Prostate gland (tissue), 2 donors: ENCODE data around the gene NME8. TPM values are rescaled to one million over a fixed set of nuclear protein-coding genes. Genes with fewer than 3 reads are reported as not detected.

ENCODE experiments used
- DNase-seq: peaks from one replicate; pipeline ENCODE4 v3.0.0-alpha.2; 2019; ENCODE audit warnings: low spot score
- H3K27ac ChIP-seq, 2 donors: fragments of 200-600 bp; sonication (generic); 2 replicates each; pipeline ENCODE4 v1.5.1; 2017 to 2019
- H3K27me3 ChIP-seq: fragments of 200-600 bp; sonication (generic); replicated peaks from 2 replicates; pipeline ENCODE4 v1.5.1; 2019; ENCODE audit not compliant: insufficient read depth
- H3K36me3 ChIP-seq, 2 donors: fragments of 200-600 bp; sonication (generic); 1 replicate in 1 of 2; 2 replicates in 1 of 2; pipeline versions ENCODE4 v1.5.1 to v1.8.1; 2017 to 2019
- H3K4me1 ChIP-seq: fragments of 200-600 bp; sonication (generic); replicated peaks from 2 replicates; pipeline ENCODE4 v1.5.1; 2019
- H3K4me3 ChIP-seq, 2 donors: fragments of 200-600 bp; sonication (generic); 2 replicates each; pipeline ENCODE4 v1.5.1; 2017 to 2019
- H3K9me3 ChIP-seq: fragments of 200-600 bp; sonication (generic); 2 replicates; pipeline ENCODE4 v1.5.1; 2017
- POLR2A ChIP-seq: fragments of 450-650 bp; IDR thresholded peaks from one replicate; pipeline ENCODE4 v1.6.1; 2016; ENCODE audit warnings: antibody characterized with exemption, mild to moderate bottlenecking
- POLR2AphosphoS5 ChIP-seq: sonication (generic); formaldehyde crosslinking; IDR thresholded peaks from one replicate; pipeline ENCODE4 v1.6.1; 2017; ENCODE audit warnings: antibody characterized with exemption
- whole genome bisulfite sequencing: methylation state at CpG from one replicate; pipeline ENCODE4 v1.1.5; 2018; 5-methylcytosine and 5-hydroxymethylcytosine counted together
- intact Hi-C: fragments of 100-400 bp; cut with DNase I; formaldehyde crosslinking; loops from one replicate; pipeline ENCODE4 v1.14.2; 2022
- total RNA-seq, 2 donors: library from RNA; depleted of rRNA; stranded (reverse); fragments of >200 nt; gene quantifications; one replicate each; pipeline ENCODE4 v1.1.0, GENCODE V29; 2016
- TF ChIP-seq, protein P1 (sequence below), 4 experiments: fragments of 200-600 bp in 2 of 4; fragments of 450-650 bp in 2 of 4; sonication (generic) in 2 of 4; IDR thresholded peaks; 1 replicate in 3 of 4; 2 replicates in 1 of 4; pipeline ENCODE4 v1.5.1; 2016 to 2019; ENCODE audit warnings: antibody characterized with exemption in 4 of 4, mild to moderate bottlenecking in 2 of 4, moderate library complexity in 2 of 4

NME8 gene
- total RNA-seq, 2 donors from 2014 or later, result 0.91 TPM; not detected in 1

DNA sequence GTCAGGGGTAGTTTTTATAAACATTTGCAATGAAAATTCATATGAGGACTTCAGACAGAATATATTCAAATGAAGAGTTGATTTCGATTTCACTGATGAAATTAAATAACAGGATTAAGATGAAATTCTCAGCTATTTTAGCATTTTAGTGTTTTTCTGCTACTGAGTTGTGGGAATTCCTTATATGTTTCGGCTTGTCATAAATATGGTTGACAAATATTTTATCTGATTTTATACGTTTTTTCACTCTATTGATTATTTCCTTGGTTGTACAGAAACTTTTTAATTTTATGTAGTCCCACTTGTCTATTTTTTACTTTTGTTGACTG is 14.6 kb upstream of the NME8 start:
- Histone ChIP-seq H3K36me3 (no peaks in the 10 kb centered on the region), H3K27me3 (no peaks in the 10 kb centered on the region), H3K27ac (no peak overlapping the region), H3K4me1 (no peaks in the 10 kb centered on the region), H3K9me3 (no peaks in the 10 kb centered on the region), H3K4me3 (no peak overlapping the region)
- intact Hi-C loops, result loop anchor here (2.0 kb wide), 1 partner anchor 625 kb away; no protein-coding TSS in a partner anchor
- TF ChIP-seq POLR2AphosphoS5, result no peak
- no peak for TF ChIP-seq POLR2A
- TF ChIP-seq, protein P1, sequence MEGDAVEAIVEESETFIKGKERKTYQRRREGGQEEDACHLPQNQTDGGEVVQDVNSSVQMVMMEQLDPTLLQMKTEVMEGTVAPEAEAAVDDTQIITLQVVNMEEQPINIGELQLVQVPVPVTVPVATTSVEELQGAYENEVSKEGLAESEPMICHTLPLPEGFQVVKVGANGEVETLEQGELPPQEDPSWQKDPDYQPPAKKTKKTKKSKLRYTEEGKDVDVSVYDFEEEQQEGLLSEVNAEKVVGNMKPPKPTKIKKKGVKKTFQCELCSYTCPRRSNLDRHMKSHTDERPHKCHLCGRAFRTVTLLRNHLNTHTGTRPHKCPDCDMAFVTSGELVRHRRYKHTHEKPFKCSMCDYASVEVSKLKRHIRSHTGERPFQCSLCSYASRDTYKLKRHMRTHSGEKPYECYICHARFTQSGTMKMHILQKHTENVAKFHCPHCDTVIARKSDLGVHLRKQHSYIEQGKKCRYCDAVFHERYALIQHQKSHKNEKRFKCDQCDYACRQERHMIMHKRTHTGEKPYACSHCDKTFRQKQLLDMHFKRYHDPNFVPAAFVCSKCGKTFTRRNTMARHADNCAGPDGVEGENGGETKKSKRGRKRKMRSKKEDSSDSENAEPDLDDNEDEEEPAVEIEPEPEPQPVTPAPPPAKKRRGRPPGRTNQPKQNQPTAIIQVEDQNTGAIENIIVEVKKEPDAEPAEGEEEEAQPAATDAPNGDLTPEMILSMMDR (IDR thresholded peaks at IDR 0.05), result no peak
- no peak for DNase-seq
- WGBS, result 11% methylated on average over 3 of the region's 3 CpGs

DNA sequence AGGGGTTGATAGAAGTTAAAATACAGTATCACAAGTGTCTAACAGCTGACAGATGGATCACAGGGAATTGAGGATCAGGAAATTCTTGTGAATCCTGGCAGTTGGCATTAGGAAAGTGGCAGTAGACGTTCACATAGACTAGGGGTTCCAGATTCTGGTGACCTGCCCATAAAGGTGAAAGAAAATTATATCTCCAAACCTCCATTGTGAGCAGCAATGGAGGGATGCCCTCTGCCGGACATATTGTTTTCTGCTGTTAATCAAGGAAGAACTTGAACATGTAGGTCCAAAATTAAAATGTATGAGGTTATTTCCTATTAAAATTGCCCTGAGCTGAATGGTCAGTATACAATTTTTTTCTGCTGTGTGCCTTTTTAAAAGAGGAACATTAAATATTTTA is 5.1 kb downstream of the NME8 start:
- DNase-seq, result no peak
- H3K9me3 ChIP-seq, result no peaks in the 10 kb centered on the region
- H3K36me3 ChIP-seq, result no peaks in the 10 kb centered on the region
- no peak for TF ChIP-seq POLR2A
- no peak for TF ChIP-seq POLR2AphosphoS5
- TF ChIP-seq, protein P1 (IDR thresholded peaks at IDR 0.05), result no peak
- H3K4me1 ChIP-seq, result no peaks in the 10 kb centered on the region
- peaks cover 2% of the 10 kb centered on the region for H3K27me3 ChIP-seq
- no peak overlapping the region for H3K4me3 ChIP-seq
- WGBS, result 45% methylated on average over 2 of the region's 2 CpGs
- no peak overlapping the region for H3K27ac ChIP-seq
- intact Hi-C loops, result no loop called here

DNA sequence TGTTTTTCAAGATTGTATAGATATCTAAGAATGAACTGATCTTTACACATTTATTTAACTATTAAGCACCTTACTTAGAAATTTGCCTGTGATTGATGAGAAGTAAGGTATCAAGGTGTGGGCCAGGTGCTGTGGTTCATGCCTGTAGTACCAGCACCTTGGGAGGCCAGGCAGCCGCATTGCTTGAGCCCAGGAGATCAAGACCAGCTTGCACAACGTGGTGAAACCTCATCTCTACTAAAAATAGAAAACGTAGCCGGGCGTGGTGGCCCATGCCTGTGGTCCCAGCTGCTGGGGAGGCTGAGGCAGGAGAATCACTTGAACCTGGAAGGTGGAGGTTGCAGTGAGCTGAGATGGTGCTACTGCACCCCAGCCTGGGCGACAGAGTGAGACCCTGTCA is 33.7 kb downstream of the NME8 start:
- no peaks in the 10 kb centered on the region for H3K36me3 ChIP-seq
- intact Hi-C loops, result no loop called here
- H3K4me1 ChIP-seq, result no peaks in the 10 kb centered on the region
- no peak for TF ChIP-seq POLR2AphosphoS5
- TF ChIP-seq, protein P1 (IDR thresholded peaks at IDR 0.05), result no peak
- TF ChIP-seq POLR2A, result no peak
- no peak overlapping the region for H3K4me3 ChIP-seq
- no peak for DNase-seq
- H3K27me3 ChIP-seq, result no peaks in the 10 kb centered on the region
- WGBS, result 80% methylated on average over 6 of the region's 6 CpGs
- no peaks in the 10 kb centered on the region for H3K9me3 ChIP-seq
- H3K27ac ChIP-seq, result no peak overlapping the region

DNA sequence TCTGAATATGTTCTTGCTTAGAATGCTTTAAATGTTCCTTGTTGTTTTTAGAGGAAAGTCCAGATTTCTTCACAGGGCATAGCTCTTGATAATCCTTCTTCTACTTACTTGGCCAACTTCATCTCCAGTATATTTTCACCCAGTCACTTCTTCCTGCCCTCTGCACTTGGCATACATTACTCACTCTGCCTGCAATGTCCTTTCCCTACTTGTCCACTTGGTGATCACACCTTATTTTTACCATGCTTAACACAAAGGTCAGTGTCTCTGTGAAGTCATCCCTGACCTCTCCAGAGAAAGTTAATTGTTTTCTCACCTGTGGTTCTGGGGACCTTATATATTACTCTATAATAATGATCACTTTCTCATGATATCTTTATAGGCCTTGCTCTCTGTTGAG is 45.0 kb downstream of the NME8 start:
- TF ChIP-seq POLR2A (no peak), POLR2AphosphoS5 (no peak)
- TF ChIP-seq, protein P1 (IDR thresholded peaks at IDR 0.05), result no peak
- no peaks in the 10 kb centered on the region for H3K27me3 ChIP-seq
- no peaks in the 10 kb centered on the region for H3K4me1 ChIP-seq
- no peak for DNase-seq
- no peaks in the 10 kb centered on the region for H3K36me3 ChIP-seq
- no peak overlapping the region for H3K4me3 ChIP-seq
- H3K27ac ChIP-seq, result no peak overlapping the region
- H3K9me3 ChIP-seq, result no peaks in the 10 kb centered on the region
- intact Hi-C loops, result no loop called here

DNA sequence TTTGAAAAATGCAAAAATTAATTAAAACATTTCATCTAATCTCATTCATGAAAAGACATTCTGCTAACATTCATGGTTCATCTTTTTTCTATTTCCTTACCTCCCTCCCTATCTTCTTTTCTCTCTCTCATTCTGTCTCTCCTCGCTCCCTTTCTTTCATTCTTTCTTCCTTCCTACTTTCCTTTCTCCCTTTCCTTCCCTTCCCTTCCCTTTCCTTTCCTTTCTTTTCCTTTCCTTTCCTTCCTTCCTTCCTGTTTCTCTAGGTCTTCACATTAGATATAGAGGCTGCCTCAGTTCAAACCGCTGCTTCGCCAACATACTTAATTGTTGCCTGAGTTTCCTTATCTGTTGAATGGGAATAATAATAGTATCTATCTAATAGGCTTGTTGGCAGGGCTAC is 46.3 kb downstream of the NME8 start:
- no peak for DNase-seq
- no peak for TF ChIP-seq POLR2AphosphoS5
- TF ChIP-seq, protein P1 (IDR thresholded peaks at IDR 0.05), result no peak
- no peak for TF ChIP-seq POLR2A
- intact Hi-C loops, result no loop called here
- Histone ChIP-seq H3K9me3 (no peaks in the 10 kb centered on the region), H3K36me3 (no peaks in the 10 kb centered on the region), H3K4me1 (no peaks in the 10 kb centered on the region), H3K27me3 (no peaks in the 10 kb centered on the region), H3K27ac (no peak overlapping the region), H3K4me3 (no peak overlapping the region)
- WGBS, result 87% methylated on average over 3 of the region's 3 CpGs
